A673 (cell line): ENCODE results near the gene STAB2. TPM values are rescaled to one million over a fixed set of nuclear protein-coding genes. Genes with fewer than 3 reads are reported as not detected.

ENCODE experiments used
- BruUV-seq: library from RNA; stranded (reverse); fragments of 400-500 nt; replicated peaks from 2 replicates; lab custom pipeline; 2021; lab: Mats Ljungman, UMichigan
- CTCF ChIA-PET: fragments of 300-600 bp; sonication (Branson Sonifier 250); formaldehyde crosslinking; loops from one replicate; lab custom pipeline; 2022; ENCODE audit warnings: antibody characterized with exemption; lab: Charles Lee
- POLR2A ChIA-PET: fragments of 300-600 bp; sonication (Branson Sonifier 250); formaldehyde crosslinking; loops from one replicate; lab custom pipeline; 2022; ENCODE audit warnings: antibody characterized with exemption; ENCODE audit not compliant: low non-redundant PET; lab: Charles Lee
- DNase-seq: peaks from one replicate; pipeline ENCODE4 v3.0.0-alpha.2; 2015; ENCODE audit warnings: low spot score
- H3K27ac ChIP-seq: fragments of 200-600 bp; sonication (generic); 2 replicates; pipeline ENCODE4 v1.5.1; 2016; ENCODE audit warnings: mixed run types, low read depth, mild to moderate bottlenecking, mixed read lengths, antibody characterized with exemption, low read length; ENCODE audit not compliant: poor library complexity, severe bottlenecking
- H3K27me3 ChIP-seq: fragments of 200-600 bp; sonication (generic); replicated peaks from 2 replicates; pipeline ENCODE4 v1.6.1; 2017; ENCODE audit warnings: mixed run types, low read depth, mild to moderate bottlenecking, mixed read lengths, antibody characterized with exemption, low read length; ENCODE audit not compliant: insufficient read depth, poor library complexity
- H3K36me3 ChIP-seq: fragments of 200-600 bp; sonication (generic); 2 replicates; pipeline ENCODE4 v1.6.1; 2016; ENCODE audit warnings: mixed run types, mild to moderate bottlenecking, mixed read lengths, antibody characterized with exemption, low read length; ENCODE audit not compliant: insufficient read depth, poor library complexity, severe bottlenecking
- H3K4me1 ChIP-seq: fragments of 200-600 bp; sonication (generic); 2 replicates; pipeline ENCODE4 v1.6.1; 2017; ENCODE audit warnings: mixed run types, mild to moderate bottlenecking, mixed read lengths, antibody characterized with exemption, low read length; ENCODE audit not compliant: insufficient read depth, poor library complexity, severe bottlenecking
- H3K4me3 ChIP-seq: fragments of 200-600 bp; sonication (generic); 2 replicates; pipeline ENCODE4 v1.5.1; 2016; ENCODE audit warnings: low read depth, mixed run types, mild to moderate bottlenecking, mixed read lengths, low read length; ENCODE audit not compliant: poor library complexity, severe bottlenecking
- H3K9me3 ChIP-seq: fragments of 200-600 bp; sonication (generic); 2 replicates; pipeline ENCODE4 v1.6.1; 2016; ENCODE audit warnings: mixed run types, low read depth, mild to moderate bottlenecking, mixed read lengths, antibody characterized with exemption, low read length; ENCODE audit not compliant: poor library complexity, severe bottlenecking
- EZH2 ChIP-seq: fragments of 200-600 bp; sonication (generic); IDR thresholded peaks from 2 replicates; pipeline ENCODE4 v1.6.1; 2017; ENCODE audit warnings: borderline replicate concordance, low read depth, mild to moderate bottlenecking, mixed read lengths, antibody characterized with exemption, low read length; ENCODE audit not compliant: poor library complexity, severe bottlenecking
- intact Hi-C: fragments of 100-400 bp; cut with micrococcal nuclease; formaldehyde crosslinking; loops from one replicate; pipeline ENCODE4 v1.10.0; 2022; ENCODE audit not compliant: unreplicated experiment
- total RNA-seq: library from RNA; stranded (reverse); gene quantifications from 2 replicates; pipeline ENCODE4 v1.2.3, GENCODE V29; 2021
- TF ChIP-seq, protein P1 (sequence below): fragments of 300-800, 200-600 bp; sonication (generic); conservative IDR thresholded peaks from 2 replicates; pipeline ENCODE4 v1.5.1; 2017; ENCODE audit warnings: low read depth, mild to moderate bottlenecking, antibody characterized with exemption, low read length, moderate library complexity, mixed read lengths

Gene STAB2
- total RNA-seq, 1 experiment from 2014 or later: not detected

DNA sequence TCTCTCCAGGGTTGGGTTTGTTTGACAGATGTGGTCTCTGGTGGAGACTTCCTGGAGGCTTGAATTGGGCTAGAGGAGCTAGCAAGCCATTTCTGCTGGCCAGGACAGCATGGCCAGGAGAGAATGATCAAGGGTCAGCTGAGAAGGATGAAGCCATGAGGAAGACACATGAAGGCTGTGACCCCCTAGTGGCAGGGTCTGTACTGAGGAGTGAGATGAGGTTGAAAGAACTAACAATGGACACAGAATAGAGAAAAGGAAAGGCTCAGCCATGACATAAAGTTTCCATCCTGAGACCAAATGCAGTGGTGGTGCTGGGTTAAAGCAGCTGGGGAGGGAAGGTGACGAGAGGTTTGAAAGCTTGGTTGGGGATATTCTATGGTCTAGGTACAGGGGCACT is 164.1 kb downstream of the STAB2 start:
- H3K36me3 ChIP-seq: no peaks in the 10 kb centered on the region
- no peak overlapping the region for H3K27ac ChIP-seq
- no peak for DNase-seq
- POLR2A ChIA-PET: no interaction called here
- CTCF ChIA-PET: no interaction called here
- TF ChIP-seq, protein P1, sequence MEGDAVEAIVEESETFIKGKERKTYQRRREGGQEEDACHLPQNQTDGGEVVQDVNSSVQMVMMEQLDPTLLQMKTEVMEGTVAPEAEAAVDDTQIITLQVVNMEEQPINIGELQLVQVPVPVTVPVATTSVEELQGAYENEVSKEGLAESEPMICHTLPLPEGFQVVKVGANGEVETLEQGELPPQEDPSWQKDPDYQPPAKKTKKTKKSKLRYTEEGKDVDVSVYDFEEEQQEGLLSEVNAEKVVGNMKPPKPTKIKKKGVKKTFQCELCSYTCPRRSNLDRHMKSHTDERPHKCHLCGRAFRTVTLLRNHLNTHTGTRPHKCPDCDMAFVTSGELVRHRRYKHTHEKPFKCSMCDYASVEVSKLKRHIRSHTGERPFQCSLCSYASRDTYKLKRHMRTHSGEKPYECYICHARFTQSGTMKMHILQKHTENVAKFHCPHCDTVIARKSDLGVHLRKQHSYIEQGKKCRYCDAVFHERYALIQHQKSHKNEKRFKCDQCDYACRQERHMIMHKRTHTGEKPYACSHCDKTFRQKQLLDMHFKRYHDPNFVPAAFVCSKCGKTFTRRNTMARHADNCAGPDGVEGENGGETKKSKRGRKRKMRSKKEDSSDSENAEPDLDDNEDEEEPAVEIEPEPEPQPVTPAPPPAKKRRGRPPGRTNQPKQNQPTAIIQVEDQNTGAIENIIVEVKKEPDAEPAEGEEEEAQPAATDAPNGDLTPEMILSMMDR: no peak
- no peak for TF ChIP-seq EZH2
- intact Hi-C loops: no loop called here
- H3K4me3 ChIP-seq: no peak overlapping the region
- no peaks in the 10 kb centered on the region for H3K27me3 ChIP-seq
- H3K4me1 ChIP-seq: no peaks in the 10 kb centered on the region
- no TSS peak for BruUV-seq
- no peaks in the 10 kb centered on the region for H3K9me3 ChIP-seq

DNA sequence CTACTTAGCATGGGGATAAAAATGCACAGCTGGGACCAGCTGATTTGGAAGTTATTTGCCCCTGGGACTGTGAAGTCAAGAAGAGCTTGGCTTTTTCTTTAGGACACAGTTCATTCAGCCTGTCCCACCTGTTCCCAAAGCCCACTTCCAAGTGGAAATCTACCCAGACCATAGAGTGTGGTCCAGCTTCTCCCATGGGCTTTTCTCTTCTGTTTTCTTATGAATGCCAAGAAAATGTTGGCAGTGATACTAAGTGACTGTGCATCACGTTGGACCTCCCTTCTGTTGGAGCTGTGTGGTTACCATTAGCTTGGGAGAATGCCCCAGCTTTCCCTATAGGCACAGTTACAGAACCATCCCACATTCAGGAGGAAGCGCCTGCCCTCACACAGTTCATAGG is 164.5 kb downstream of the STAB2 start:
- POLR2A ChIA-PET: no interaction called here
- intact Hi-C loops: no loop called here

DNA sequence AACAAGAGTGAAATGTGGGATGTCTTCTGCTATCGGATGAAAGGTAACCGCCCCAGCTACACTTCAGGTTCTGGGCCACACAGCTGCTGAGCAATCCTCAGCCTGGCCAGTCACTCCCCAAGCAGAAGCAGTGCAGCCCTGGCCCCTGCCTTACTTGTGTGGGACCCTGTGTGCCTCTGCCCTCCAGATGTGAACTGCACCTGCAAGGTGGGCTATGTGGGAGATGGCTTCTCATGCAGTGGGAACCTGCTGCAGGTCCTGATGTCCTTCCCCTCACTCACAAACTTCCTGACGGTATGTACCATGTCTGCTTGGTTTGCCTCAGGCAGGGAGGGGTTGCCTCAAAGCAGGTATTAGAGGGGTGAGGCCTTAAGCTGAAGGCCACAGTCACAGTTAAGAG is 168.4 kb downstream of the STAB2 start:
- TF ChIP-seq, protein P1: no peak
- no peak for TF ChIP-seq EZH2
- Histone ChIP-seq H3K27me3 (no peaks in the 10 kb centered on the region), H3K4me1 (no peaks in the 10 kb centered on the region), H3K9me3 (no peaks in the 10 kb centered on the region), H3K36me3 (no peaks in the 10 kb centered on the region), H3K4me3 (no peak overlapping the region), H3K27ac (no peak overlapping the region)
- CTCF ChIA-PET: no interaction called here
- intact Hi-C loops: no loop called here
- POLR2A ChIA-PET: no interaction called here
- no TSS peak for BruUV-seq
- DNase-seq: no peak

More for the DNA sequence above, 164.5 kb downstream of the STAB2 start:
- Histone ChIP-seq H3K27ac (no peak overlapping the region), H3K27me3 (no peaks in the 10 kb centered on the region), H3K4me3 (no peak overlapping the region), H3K9me3 (no peaks in the 10 kb centered on the region), H3K36me3 (no peaks in the 10 kb centered on the region), H3K4me1 (no peaks in the 10 kb centered on the region)
- BruUV-seq: no TSS peak
- no peak for DNase-seq
- CTCF ChIA-PET: no interaction called here
- TF ChIP-seq EZH2: no peak
- TF ChIP-seq, protein P1: no peak
